GM13976 (cell line): ENCODE measurements around the gene ZNF366.
A peak's percentile ranks its signal among the peaks of the same experiment; 100 is the strongest.

Experiments used
- DNase-seq: peaks from one replicate; pipeline ENCODE4 v3.0.0; 2012; ENCODE audit warnings: low spot score
- CTCF ChIP-seq: IDR thresholded peaks from 2 replicates; pipeline ENCODE4 v1.5.1; 2012; ENCODE audit warnings: borderline replicate concordance, mild to moderate bottlenecking; ENCODE audit not compliant: insufficient read depth; ENCODE audit errors: extremely low read depth, missing control alignments, control extremely low read depth
- in situ Hi-C: fragments of 300-500 bp; cut with MboI; formaldehyde crosslinking; loops from one replicate; pipeline ENCODE4 v1.12.0; 2022; ENCODE audit warnings: low sequenced_read_pairs, mixed read lengths, inconsistent platforms; ENCODE audit not compliant: unreplicated experiment

ZNF366 gene

GRCh38 chr5:72511774-72512592 is 4.8 kb upstream of the ZNF366 start:
- TF ChIP-seq CTCF, result no peak
- in situ Hi-C loops, result no loop called here
- DNase-seq, result no peak

GRCh38 chr5:72511366-72511765 is 4.2 kb upstream of the ZNF366 start:
- DNase-seq, result no peak
- in situ Hi-C loops, result no loop called here
- no peak for TF ChIP-seq CTCF

DNA sequence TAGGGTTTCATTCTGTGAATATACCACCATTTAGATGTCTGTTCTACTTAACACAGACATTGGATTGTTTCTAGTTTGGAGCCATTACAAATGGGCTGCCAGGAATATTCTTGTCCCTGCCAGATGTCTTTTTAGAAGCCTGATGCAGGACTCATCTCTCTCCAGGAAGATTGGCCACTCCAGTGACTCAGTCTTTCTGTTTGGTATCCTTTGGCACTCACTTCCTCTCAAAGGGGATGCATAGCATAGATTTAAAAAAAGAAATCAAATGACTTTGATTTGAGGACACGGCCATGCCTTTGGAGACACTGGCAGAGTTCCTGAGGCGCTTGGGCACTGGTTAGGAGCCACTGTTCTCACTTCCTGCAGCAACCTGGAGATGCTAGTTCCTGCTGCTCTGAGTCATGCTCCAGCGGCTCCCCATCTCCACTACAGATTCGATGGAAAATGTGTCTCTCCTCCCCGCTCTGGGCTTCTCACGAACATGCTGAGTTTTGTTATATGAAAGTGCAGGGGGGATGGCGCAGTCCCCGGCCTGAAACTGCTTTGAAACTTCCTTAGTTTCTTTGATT is 3.5 kb upstream of the ZNF366 start:
- DNase-seq, result no peak

DNA sequence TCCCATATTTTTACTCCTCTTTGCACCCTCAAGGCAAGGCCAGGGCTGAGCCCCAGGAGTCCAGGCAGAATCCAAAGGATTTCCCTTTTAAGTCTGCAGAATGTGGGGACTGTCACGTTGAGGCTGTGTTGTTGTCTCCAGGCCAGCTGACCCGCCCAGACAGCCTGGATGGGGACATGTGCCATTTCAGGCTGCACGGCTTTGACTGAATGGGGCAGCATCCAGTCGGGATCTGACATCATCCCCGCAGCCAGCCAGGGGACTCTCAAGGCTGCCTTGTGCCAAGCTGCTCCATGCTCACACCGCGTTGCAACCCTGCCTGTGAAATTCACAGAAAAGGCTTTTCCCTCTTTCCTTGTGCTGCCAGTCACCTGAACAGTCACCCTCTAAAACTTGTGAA is 2.2 kb upstream of the ZNF366 start:
- in situ Hi-C loops, result no loop called here
- DNase-seq, result no peak

More for the DNA sequence above, 3.5 kb upstream of the ZNF366 start:
- in situ Hi-C loops, result no loop called here
- TF ChIP-seq CTCF, result no peak

GRCh38 chr5:72508241-72509170 is 1.3 kb upstream of the ZNF366 start:
- in situ Hi-C loops, result no loop called here
- peak; percentile 80 for DNase-seq
- no peak for TF ChIP-seq CTCF

More for the DNA sequence above, 2.2 kb upstream of the ZNF366 start:
- TF ChIP-seq CTCF, result no peak

- in situ Hi-C loops, result no loop called here
- TF ChIP-seq CTCF, result no peak
- no peak for DNase-seq
These were observed 663 bp upstream of the ZNF366 start for GRCh38 chr5:72507907-72508238.
